HG03432 (cell line): Measurements from ENCODE around the gene SMIM12.

ENCODE experiments used
- ATAC-seq: cut with Tn5 transposase; IDR thresholded peaks from one replicate; pipeline ENCODE4 v1.9.1; 2021; ENCODE audit warnings: mild to moderate bottlenecking, moderate library complexity; ENCODE audit not compliant: unreplicated experiment

The SMIM12 gene, protein sequence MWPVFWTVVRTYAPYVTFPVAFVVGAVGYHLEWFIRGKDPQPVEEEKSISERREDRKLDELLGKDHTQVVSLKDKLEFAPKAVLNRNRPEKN

DNA sequence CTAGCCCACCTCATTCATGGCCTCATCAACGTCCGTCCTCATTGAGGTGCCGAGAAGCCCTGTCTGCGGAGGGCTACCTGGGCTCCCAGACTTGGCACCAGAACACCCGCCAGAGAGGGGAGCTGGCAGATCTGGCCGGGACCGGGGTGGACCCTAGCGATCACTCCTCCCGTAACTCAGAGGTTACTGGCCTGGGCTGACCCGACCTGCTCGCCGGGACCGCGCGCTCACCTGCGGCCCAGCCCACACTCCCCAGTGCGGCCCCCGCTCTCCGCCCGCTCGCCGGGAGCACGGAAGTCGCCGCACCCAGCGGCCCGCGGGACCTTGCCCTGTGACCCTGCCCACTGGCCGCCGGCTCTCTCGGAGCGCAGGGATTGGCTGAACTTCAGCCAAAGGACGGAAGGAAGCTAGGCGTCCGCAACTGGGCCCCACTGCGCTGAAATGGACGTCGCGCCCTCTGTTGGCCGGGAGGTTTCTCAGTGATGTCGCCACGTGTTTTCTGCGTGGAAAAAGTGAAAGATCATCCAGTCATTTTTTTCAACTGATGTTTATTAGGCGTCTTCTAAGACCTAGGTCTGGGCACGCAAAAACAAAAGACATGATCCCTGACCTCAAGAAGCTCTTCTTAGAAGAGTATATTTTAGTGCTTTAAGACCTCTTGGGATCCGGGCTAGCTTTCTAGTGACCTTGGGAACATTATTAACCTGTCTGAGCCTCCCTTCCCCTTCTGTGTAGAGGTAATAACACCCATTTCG, at the start of gene SMIM12:
SMIM12 (minus strand) TSS at position 304 of the 755 bp plus-strand sequence. CDS start 3,772 bp downstream, outside the sequence.
- peak; percentile 96 for ATAC-seq

DNA sequence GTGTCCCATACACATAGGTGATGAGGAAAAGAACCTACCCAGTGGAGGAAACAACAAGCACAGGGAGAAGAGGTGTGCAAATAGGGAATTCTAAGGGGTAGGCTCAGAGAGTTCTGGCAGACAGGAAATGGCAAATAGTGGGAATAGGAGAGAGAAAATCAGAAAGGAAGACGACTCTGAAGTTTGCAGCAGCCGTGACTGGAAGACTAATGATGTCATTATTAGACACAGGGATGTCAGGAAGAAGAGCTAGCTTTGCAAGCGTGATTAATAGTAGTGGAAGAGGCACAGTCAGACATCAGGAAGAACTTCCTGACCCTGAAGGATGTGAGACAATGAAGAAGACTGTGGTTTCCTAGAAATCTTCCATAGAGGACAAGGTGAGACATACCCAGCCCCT, 48.8 kb upstream of the SMIM12 start:
- no peak for ATAC-seq

DNA sequence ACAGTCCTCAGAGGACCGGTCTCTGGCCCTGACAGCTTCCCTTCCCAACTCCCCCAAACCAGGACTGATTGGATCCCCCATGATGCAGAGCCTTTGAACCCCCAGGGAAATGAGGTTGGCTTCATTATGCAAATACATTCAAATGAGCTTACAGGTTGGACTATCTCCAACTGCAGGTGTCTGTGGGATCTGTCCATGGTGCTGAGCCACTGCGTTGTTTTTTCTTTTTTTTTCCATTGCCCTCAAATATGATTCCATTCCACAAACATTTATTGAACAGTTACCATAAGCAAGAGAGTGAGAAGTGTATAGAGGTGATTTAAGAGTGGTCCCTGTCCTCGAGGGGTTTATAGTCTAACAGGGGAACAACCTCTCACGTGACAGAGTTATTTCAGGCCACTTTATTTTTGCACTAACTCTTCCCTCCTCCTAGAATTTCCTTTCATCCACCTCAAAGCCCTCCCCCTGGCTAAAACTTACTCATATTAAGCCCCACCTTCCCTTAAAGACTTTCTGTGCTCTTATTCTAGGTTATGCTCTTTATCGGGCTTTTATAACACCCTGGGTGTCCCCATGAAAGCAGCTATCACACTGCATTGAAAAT, 48.0 kb upstream of the SMIM12 start:
- ATAC-seq: no peak

DNA sequence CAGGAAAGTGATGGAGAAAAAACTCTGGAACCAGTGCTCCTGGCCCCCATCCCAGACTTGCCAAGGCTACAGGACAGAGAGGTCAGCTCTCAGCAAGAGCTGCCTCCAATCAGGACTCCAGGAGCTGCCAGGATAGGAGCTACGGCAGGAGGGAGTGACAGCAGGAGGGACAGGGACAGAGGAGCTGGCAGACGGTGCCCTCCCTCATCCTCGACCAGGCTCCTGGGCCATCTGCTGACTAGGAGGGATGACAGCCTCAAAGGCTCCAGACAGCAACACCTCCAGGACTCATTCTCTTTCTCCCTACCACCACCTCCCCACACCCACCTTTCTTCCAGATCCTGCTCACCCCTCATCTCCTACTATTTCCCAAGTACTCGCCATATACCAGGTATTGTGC, 47.2 kb upstream of the SMIM12 start:
- ATAC-seq: no peak

DNA sequence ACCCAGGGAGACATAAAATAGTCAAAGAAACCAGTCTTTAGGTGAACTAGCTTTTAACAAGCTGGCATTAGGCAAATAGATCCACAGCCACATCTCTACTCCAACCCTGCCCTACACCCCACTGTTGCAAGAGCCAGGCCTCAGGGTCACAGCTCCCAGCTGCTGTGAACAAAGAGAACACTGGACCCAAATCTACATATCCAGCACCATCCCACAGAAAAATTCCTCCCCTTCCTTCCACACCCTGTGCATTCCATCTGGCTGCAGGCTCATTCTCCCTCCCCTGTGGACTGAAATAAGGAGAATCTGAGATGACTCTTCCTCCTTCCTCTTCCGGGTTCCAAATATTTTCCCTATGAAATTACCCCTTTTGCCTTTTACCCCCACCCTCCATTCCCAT, 46.7 kb upstream of the SMIM12 start:
- ATAC-seq: no peak

DNA sequence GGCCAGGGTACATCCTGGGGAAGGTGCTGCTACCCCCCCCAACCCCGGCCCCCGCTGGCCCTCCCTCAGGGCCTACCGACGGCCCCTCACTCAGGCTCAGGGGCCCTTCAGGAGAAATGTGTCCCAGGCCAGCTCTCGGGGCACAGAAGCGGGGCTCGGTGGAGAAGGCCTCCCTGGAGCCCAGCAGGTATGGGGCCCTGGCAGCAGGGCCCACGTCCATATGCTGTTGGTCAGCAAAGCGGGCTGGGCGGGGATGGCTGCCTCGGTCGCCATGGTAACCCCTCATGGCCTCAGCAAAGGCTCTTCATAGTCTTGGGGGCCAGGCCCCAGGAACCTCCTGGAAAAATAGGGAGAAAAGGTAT, 45.5 kb upstream of the SMIM12 start:
- no peak for ATAC-seq

DNA sequence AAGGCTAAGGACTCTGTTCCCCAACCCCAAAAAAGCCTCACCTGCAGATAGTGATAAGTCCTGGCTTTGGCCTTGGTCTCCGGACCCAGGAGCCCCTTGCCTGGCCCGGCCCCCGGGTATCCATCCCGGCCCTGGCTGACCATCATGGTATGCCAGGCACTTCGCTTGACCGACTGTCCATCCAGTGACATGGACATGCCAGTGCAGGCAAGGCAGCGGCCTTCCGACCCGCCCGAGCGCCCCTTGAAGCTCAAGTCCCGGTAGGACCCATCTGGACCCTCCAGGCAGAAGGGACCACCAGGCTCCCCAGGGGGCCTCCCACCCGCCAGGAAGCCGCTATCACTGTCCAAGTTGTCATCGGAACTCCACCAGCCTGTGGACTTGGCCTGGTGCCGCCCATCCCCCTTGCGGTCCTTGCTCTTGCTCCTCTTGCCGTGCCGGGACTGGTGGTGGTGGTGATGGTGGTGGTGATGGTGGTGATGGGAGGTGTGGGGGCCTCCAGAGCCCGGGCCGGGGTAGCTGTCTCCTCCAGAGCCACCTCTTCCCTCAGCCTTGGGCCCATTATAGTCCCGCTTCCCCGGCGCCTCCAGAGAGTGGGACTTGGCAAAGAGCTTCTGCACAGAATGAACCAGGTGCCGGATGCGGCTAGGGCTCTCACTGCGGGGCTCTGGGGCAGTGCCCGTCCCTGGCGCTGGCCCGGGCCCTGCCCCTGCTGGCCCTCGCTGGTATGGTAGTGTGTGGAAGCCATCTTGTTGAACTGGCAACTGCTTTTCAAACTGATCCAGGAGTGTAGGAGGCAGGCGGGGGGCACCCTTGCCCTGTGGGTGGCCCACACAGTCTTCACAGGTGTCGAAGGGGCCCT, 44.9 kb upstream of the SMIM12 start:
- ATAC-seq: no peak

DNA sequence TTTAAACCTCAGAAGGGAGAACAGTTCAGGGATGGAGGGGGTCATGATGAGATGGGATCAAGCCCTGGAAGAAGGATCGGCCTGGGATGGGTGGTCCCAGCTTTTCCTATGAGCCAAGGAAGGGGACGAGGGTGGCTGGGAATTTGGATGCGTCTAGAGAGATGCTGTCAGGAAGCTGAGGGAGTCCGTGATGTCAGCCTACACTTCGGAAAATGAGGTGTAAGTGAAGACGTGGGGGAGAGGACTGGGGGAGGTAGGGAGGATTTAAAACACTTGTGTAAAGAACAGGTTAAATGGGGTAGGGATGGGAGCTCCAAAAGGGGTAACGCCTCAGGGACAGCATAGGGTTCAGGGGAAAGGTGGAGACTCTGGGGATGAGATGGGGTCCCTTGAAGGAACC, 42.4 kb upstream of the SMIM12 start:
- no peak for ATAC-seq

DNA sequence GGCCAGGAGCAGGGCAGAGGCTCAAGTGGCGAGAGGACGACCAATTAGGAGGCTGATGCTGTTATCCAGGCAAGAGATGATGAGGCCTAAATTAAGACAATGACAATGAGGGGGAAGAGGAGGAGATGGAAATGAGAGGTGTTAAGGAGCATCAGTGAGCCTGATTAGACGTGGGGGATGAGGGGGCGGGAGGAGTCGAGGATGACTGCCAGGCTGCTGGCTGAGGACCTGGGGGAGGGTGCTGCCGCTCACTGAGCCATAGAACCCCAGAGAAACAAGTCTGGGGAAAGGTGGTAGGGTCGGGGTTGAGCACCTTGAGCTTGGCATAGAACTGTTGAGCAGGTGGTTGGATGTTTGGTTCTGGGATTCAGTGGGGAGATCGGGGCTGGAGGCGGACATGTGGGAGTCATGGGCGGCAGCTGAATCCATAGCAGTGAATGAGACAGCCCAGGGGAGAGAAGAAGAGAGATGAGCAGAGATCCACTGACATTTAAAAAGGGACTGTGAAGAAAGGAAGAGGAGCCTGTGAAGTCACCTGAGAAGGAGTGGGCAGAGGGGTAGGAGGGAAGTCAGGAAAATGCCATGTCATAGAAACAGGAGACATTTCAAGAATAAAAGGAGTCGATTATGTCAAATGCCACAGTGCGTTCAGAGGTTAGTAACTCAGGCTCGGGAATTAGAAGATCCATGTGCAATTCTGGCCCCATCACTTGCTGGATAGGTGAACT, 41.4 kb upstream of the SMIM12 start:
- ATAC-seq: no peak

DNA sequence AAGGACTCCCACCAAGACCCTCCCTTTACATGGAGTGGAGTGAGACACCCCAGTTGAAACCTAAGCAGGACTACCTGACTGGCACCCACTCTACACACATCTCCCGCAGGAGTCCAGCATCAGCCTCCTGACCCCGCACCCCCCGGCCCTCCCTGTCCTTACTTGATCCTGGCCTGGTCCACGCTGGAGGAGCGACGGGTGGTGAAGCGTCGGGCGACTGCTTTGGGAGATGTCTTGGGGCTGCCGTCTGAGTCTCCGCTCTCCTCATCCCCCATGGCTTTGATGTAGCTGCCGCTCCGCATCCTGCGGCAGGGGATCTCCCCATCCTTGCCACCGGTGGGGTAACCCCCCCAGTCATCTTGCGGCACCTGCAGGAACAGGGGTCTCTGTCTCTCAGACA, 40.4 kb upstream of the SMIM12 start:
- no peak for ATAC-seq

DNA sequence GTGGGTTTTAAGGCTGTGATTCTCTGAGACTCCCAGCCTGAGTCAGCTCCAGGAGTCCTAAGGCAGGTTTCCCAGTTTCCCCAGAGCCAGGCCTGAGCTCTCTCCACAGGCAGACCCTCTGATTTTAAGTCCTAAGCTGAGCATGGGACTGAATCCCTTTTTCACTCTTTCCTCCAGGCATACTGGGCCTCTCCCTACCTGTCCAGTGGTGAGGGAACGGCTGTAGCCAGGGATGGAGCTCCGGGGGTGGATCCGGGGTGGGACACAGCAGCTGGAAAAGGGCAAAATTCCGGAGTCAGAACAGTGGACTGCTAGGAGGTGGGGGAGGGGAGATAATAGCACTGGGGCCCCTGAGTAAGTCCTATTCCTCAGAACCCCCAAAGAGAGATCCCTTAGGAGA, 39.9 kb upstream of the SMIM12 start:
- ATAC-seq: no peak

DNA sequence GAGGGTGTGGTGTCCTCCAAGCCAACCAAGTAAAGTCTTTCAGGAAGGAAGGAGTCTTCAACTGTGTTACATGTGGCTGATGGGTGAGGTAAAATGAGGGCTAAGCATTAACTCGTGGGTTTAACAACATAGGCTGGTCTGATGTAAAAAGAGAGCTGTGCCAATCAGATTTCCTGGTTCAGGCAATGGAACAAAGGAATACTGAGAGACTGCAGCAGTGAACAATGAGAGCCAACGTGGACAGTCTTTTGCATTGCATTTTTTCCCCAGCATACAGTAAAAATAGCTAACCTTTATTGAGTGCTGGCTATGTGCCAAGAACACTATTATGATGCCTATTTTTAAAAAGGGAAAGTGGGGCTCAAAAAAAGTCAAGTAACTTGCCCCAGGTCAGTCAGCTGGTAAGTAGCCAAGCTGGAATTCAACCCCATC, 38.8 kb upstream of the SMIM12 start:
- ATAC-seq: no peak

DNA sequence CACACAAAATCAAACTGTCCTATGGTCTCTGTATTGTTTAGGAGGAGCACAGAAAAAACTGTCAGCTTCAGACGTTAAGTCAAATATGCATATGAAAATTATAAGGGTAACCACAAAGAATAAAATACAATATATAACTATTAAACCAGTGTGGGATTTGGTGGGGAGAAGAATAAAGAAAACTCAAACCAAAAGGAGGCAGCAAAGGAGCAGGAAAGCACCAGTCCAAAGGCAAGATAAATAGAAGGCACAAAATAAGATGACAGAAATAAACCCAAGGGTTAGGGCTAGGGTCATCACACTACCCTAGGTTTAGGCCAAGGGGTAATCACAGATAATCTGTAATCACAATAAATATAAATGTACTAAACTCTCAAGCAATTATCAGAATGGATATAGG, 37.1 kb upstream of the SMIM12 start:
- ATAC-seq: no peak

DNA sequence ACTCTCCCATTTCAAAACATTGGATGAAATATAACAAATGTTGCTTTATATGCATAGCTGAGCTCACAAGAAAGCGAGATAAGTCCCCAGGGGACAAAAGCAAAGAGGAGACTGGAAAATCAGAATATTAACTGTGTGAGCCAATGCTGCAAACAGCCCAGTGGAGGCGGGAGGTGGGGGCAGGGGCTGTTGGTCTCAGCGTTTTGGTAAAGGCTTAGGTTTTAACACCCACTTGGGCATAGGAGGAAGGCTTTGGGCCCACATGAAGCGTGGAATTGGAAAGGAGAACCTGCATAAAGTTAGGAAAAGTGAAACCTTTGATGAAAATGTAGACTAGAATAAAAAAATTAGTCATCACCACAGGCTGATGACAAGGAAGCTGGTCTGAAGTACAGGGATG, 30.2 kb upstream of the SMIM12 start:
- ATAC-seq: no peak

DNA sequence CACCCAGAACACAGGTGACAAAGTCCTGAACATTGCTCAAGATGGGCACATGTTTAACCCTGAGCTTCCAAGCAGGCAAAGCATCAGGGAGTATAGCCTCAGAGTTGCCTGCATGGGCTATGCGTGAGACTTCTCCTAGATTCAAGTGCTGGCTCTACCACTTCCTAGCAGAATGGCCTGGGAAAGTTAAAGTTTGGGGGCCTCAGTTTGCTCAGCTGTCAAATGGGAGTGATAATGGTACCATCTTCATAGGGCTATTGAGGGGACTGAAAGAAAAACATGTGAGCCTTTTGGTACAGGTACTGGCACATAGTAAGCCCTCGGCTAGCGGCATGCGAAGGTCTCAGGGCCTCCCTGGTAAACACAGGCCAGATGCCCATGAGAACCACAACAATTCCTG, 28.0 kb upstream of the SMIM12 start:
- ATAC-seq: no peak

DNA sequence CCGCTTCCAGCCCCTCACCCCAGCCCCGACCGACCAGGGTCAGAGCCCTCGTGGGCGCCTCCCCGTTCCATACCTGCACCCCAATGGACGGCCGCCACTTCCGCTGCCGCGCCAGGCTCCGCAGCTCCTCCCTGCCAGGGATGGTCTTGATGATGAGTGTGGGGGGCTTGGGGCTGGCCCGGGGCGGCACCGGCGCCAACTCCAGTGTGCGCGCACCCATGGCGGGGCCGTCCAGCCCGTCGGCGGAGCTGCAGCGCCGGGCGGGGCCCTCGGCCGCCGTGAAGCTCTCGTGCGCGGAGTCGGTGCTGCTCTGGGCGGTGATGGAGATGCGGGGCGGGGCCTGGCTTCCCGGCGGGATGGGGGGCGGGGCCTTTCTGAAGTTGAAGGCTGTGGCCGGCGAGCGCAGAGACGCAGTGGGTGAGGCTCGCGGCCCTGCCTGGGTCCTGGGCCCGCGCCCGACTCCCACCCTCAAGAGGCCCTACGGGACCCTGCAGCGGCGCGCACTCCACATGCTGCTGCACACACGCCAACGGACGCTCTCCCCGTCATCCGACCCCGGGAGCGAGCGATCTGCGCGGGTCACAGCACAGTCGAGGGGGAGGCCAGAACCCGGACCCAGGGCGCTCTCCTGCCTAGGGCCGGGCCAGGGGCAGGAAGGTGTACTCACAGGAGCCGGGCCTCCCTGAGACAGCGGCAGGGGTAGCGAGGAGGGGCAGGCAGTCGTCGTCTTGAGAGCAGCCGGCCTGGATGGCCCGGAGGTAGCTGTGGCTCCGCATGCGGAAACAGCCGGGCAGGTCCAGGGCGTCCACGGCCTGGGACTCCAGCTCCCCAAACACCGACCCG, 26.1 kb upstream of the SMIM12 start:
- no peak for ATAC-seq

DNA sequence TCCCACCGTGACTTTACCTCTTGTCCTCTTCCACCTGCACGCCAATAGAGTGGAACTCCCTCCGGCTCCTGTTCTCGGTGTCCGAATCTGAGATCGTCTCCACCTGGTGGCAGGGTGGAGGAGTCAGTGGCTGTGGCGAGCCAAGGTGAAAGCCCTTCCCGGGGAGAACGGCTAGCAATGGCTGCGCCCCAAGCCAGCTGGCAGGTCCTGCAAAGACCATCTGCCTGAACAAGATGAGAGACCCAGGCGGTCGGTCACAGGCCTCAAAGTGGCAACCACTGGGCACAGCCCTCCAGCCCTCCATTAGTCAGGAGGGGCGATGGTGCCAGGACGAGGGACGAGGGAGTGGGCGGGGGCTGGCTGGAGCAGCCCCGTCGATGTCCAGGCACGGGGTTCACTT, 25.4 kb upstream of the SMIM12 start:
- no peak for ATAC-seq

DNA sequence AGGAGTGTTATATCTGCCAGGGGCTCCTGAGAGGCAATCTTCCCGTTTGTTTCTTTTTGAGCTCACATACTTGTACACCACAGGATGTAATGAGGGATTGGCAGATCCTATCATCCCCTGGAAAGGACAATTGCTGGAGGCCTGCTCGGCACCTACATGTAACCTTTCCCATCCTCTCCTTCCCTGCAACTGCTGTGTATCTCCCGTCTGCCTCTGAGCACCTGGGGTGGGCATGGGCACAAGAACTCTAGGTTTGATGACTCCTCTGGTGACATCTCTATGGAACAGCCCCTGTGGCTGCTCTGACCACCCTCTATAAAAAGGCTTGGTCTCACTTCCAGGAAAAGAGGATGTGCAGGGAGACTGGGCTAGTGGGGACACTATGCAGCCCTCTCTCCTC, 25.0 kb upstream of the SMIM12 start:
- ATAC-seq: no peak

DNA sequence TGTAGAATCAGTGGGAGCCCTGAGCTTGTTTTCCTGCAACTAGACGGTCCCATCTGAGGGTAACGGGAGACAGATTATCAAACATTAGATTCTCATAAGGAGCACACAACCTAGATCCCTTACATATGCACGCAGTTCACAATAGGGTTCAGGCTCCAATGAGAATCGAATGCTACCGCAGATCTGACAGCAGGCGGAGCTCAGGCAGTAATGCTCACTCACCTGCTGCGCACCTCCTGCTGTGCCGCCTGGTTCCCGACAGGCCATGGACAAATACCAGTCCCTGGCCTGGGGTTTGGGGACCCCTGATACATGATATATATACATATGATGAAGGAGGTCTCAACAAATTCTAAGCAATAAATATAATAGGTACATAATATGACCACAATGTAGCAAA, 19.7 kb upstream of the SMIM12 start:
- no peak for ATAC-seq

DNA sequence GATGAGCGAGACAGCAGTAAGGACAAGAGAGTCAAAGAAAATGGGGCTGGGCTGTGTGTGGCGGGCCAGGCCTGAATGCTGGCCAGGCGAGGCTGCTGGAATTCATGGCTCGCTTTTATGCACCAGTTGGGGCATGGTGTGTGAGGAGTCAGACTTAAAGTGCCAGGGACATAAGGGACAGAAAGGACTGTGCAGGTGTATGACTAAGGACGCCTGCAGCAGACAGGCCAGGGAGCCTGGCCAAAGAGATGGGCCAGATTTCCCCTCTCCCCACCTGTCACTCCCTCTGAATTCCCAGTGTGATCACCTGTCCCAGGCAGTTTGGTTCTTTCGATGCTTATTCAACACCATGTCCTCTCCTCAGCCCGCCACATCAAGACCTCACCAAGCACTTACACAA, 16.9 kb upstream of the SMIM12 start:
- ATAC-seq: no peak
